HT-29 (cell line): Measurements from ENCODE around the gene KATNB1. TPM values are rescaled to one million over a fixed set of nuclear protein-coding genes. Genes with fewer than 3 reads are reported as not detected.
"Not testable (repeated sequence)": the region's sequence is repeated elsewhere in the genome, so short reads cannot be mapped to it uniquely, and the experiment has no call there.

Source experiments
- DNase-seq: peaks from one replicate; pipeline ENCODE4 v3.0.0-alpha.2; 2015; ENCODE audit warnings: low spot score
- total RNA-seq: library from RNA; depleted of rRNA; stranded (reverse); fragments of >200 nt; shearing (Covaris generic); gene quantifications from 2 replicates; pipeline ENCODE4 v1.2.3, GENCODE V29; 2014

KATNB1 gene
- total RNA-seq, 1 experiment from 2014 or later: 80.2 TPM

DNA sequence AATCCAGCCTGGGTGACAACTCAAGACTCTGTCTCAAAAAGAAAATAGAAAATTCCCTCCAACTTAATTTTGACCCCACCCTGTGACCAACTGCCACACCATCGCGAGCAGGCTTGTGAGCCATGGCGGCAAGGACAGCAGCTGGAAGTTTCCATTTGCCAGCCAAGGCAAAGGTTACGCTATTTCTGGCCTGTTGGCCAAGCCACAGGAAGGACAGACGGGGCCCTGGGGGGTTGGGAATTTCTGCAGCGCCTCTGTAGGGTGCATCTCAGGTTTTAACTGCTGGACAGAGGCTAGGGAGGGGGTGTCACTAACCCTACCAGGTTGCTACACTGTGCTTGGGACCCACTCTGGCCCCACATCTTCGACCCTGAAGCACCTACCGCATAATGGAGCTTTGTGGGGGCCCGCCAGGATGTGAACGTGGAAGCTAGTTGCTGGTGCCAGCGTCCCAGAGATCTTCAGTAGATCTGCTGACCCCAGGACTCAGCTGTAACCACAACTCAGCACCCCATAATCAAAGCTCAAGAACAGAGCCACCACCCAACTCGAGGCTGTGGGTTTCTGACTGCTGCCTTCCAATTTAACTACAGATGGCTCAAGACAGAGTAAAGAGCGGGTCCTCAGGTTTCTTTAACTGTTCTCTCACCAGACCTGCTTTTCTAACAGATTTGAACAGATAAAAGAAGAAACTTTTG lies 55.8 kb downstream of the KATNB1 start:
- no peak for DNase-seq

- no peak for DNase-seq
Measured at GRCh38 chr16:57791893-57792461, 56.4 kb downstream of the KATNB1 start.

GRCh38 chr16:57794849-57795430 lies 59.4 kb downstream of the KATNB1 start:
- DNase-seq: no peak

- DNase-seq: peak; percentile 73
Measured at GRCh38 chr16:57795431-57795878, 59.9 kb downstream of the KATNB1 start.

DNA sequence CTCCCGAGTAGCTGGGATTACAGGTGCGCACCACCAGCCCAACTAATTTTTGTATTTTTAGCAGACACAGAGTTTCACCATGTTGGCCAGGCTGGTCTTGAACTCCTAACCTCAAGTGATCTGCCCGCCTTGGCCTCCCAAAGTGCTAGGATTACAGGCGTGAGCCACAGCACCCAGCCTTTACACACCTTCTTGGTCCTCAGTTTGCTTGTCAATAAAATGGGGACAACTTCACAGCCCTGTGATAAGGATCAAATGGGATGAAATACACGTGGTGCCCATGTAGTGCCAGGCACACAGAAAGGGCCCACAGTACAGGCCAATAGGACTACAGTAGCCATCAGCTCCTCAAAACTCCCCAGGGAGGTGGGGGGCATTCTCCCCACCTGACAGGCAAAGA lies 60.4 kb downstream of the KATNB1 start:
- not testable (repeated sequence) for DNase-seq

DNA sequence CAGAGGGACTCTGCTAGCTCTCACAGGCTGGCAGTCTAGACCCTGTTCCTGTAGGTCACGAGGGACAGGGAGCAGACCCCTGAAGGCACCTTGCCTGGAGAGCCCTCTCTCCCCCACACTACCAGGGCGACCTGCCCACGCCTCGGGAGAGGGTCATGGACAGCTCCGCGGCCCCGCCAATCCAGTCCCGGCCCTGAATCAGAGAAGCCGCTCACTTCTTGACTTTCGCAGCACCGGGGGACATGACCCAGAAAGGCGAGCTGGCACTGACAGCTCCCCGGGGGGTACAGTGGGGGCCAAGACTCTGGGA lies 61.6 kb downstream of the KATNB1 start:
- peak; percentile 17 for DNase-seq

DNA sequence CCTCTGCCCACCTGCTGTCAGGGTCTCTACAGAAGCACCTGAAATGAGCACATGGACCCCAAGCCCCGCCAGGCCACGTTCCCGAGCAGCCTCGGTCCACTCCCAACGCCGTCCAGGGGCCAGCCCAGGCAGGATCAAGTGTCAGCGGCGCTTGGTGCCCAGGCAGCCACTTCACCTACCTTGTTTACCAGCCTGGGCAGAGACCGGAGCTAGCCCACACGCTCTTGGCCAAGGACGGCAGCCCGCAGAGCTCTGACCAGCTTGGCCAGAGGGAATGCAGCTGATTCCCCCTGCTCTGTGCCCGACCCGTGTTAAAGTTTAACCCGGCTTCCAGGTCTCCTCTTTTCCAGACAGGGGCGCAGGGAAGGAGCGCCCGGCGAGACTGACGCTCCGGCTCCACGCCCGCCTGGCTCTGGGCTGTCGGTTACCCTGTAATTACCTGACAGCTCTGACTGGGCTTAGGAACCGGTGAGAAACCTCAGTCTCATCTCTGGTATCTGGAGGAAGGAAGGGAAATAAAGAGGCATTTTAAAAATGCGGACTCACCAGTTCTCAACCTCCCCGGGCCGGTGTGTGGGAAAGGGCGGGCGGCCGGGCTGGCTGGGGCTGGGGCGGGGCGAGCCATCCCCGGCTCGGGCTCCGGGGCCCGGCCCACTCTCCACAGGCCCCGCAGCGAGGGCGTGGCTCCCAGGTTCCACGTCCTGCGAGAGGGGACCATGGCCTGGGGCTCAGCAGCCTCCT lies 62.1 kb downstream of the KATNB1 start:
- DNase-seq: peak; percentile 83

- DNase-seq: no peak
Measured at GRCh38 chr16:57798267-57798810, 62.8 kb downstream of the KATNB1 start.

DNA sequence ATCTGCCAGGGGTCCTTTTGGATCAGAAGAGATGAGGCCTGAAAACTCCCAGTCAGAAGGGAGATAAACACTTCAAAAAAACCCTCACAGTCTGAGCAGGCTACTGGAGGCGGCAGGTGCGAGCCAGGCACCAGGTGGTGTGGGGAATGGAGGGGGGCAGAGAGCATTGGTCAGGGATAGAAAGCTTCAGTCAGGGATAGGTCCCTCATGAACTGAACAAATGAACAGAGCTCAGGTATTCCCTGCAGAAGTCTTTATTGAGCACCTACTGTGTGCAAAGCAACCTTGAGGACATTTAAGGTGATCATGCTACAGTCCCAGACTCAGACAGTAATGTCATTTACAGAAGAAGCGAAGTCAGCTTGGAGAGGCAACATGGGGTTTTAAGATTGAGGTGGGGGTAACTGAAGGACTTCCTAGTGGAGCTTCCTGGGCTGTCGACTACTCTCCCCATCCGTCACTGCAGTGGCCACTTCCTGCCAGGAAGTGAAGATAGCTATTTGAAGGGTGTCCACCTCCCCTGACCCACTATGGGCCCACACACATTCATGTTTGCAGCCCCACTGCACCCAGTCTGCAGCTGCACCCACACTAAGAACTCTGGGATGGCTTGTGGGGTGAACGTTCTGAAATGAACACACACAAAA lies 63.5 kb downstream of the KATNB1 start:
- no peak for DNase-seq

GRCh38 chr16:57799600-57800199 lies 64.1 kb downstream of the KATNB1 start:
- DNase-seq: no peak

- DNase-seq: no peak
Measured at GRCh38 chr16:57800200-57801097, 64.9 kb downstream of the KATNB1 start.

- DNase-seq: peak; percentile 61
Measured at GRCh38 chr16:57801098-57801808, 65.7 kb downstream of the KATNB1 start.

GRCh38 chr16:57801809-57802340 lies 66.3 kb downstream of the KATNB1 start:
- DNase-seq: no peak

GRCh38 chr16:57802341-57803133 lies 67.0 kb downstream of the KATNB1 start, which contains the start of gene KIFC3:
Gene KIFC3 (minus strand): TSS chr16:57802491. CDS start chr16:57798243, 4,248 bp downstream.
- no peak for DNase-seq

DNA sequence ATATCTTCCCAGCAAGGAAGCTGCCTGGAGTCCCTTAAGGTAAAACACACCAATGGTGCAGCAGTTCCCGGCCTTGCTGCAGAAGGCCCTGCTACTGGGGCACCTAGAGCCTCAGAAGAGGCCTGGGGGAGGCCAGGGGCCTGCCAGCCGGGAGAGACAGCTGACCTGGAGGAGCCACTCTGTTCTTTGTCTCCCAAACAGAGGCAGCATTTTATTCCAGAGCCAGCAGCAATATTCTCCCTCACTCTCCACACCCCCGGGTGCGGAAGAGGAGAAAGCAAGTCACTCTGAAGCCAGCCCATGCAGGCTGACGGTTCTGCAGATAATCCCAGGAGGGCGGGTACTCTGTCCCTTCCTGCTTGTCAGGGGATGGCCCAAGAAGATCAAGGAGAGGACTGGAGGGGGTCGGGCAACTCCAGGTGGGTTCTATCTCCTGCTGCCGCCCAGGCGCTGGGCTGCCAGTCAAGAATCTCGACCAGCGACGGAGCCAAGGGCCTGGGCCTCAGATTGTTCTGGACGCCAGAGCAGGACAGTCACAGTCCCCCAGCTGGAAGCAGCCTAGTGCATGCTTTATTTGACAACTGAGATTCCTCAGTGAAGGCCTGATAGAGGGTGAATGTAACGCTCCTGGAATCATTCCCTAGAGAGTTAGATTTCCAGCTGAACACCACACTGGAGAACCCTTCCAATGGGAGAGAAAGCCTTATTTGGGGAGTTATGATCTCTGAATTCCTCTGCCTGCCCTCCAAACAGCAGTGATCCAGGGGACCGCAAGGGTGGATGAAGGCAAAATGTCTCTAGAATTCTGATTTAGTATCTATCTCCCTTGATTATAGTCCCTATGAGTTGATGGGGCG lies 67.8 kb downstream of the KATNB1 start:
- no peak for DNase-seq

GRCh38 chr16:57804111-57804837 lies 68.7 kb downstream of the KATNB1 start:
- DNase-seq: no peak

DNA sequence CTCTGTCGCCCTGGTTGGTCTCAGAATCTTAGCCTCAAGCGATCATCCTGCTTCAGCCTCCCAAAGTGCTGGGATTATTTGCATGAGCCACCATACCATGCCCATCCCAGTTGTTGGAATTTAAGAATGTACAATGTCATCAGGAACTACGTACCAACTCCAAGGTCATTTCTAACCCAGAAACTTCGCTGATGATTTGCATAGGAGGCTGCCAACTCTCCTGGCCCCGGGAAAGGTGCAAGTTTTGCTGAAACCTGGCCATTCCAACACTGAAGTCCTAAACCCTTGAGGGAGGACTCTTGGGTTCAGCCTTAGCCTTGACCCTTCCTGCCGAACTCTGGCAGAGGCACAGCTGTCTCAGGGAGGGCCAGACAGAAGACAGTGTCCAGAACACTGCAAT lies 69.6 kb downstream of the KATNB1 start:
- DNase-seq: no peak
